ENCODE measurements around the gene KRTAP5-7. TPM values are rescaled to one million over a fixed set of nuclear protein-coding genes. Genes with fewer than 3 reads are reported as not detected.
"Not testable (repeated sequence)": the region's sequence is repeated elsewhere in the genome, so short reads cannot be mapped to it uniquely, and the experiment has no call there.

The KRTAP5-7 gene
- total RNA-seq, 3 donors from 2014 or later (not counting 1 experiment from before 2014, with no cell fraction given): 0.19 to 0.25 TPM; not detected in 1

GRCh38 chr11:71567633-71568032 lies 40.6 kb downstream of the KRTAP5-7 start:
- H3K27me3 Mint-ChIP-seq (ENCODE audit: low read depth in 2 of 2): peaks cover 27 to 33% of the 10 kb centered on the region in 2 donors
- H3K4me3 ChIP-seq (ENCODE audit: low read length); H3K27ac ChIP-seq (ENCODE audit: low read length); H3K36me3 Mint-ChIP-seq; H3K4me1 ChIP-seq (ENCODE audit: control insufficient read depth, insufficient read depth, low read length); H3K9me3 Mint-ChIP-seq; H3K27ac Mint-ChIP-seq; H3K4me3 Mint-ChIP-seq; H3K36me3 ChIP-seq (ENCODE audit: control insufficient read depth, insufficient read depth, low read length); H3K27me3 ChIP-seq (ENCODE audit: control insufficient read depth, insufficient read depth, low read length); ATAC-seq; H3K4me1 Mint-ChIP-seq; intact Hi-C loops (cut with micrococcal nuclease); H3K9me3 ChIP-seq (ENCODE audit: control insufficient read depth, insufficient read depth, low read length); DNase-seq: not testable (repeated sequence)
- 61% methylated on average over 8 of the region's 8 CpGs for WGBS (ENCODE audit: insufficient coverage)

GRCh38 chr11:71568704-71569349 lies 41.8 kb downstream of the KRTAP5-7 start:
- Mint-ChIP-seq H3K9me3 (no peaks in the 10 kb centered on the region), H3K27me3 (ENCODE audit: low read depth in 2 of 2) (peaks cover 18 to 21% of the 10 kb centered on the region in 2 donors), H3K27ac (no peak overlapping the region), H3K4me1 (no peaks in the 10 kb centered on the region), H3K4me3 (no peak overlapping the region), H3K36me3 (no peaks in the 10 kb centered on the region)
- intact Hi-C loops (cut with micrococcal nuclease): no loop called here
- H3K27ac ChIP-seq (ENCODE audit: low read length): no peak overlapping the region
- H3K9me3 ChIP-seq (ENCODE audit: control insufficient read depth, insufficient read depth, low read length): no peaks in the 10 kb centered on the region
- 83% methylated on average over 8 of the region's 8 CpGs for WGBS (ENCODE audit: insufficient coverage)
- H3K27me3 ChIP-seq (ENCODE audit: control insufficient read depth, insufficient read depth, low read length): no peaks in the 10 kb centered on the region
- TF ChIP-seq, protein P1, sequence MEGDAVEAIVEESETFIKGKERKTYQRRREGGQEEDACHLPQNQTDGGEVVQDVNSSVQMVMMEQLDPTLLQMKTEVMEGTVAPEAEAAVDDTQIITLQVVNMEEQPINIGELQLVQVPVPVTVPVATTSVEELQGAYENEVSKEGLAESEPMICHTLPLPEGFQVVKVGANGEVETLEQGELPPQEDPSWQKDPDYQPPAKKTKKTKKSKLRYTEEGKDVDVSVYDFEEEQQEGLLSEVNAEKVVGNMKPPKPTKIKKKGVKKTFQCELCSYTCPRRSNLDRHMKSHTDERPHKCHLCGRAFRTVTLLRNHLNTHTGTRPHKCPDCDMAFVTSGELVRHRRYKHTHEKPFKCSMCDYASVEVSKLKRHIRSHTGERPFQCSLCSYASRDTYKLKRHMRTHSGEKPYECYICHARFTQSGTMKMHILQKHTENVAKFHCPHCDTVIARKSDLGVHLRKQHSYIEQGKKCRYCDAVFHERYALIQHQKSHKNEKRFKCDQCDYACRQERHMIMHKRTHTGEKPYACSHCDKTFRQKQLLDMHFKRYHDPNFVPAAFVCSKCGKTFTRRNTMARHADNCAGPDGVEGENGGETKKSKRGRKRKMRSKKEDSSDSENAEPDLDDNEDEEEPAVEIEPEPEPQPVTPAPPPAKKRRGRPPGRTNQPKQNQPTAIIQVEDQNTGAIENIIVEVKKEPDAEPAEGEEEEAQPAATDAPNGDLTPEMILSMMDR (IDR thresholded peaks at IDR 0.05): no peak
- DNase-seq (no peak), ATAC-seq (no peak)
- no peak overlapping the region for H3K4me3 ChIP-seq (ENCODE audit: low read length)
- no peaks in the 10 kb centered on the region for H3K36me3 ChIP-seq (ENCODE audit: control insufficient read depth, insufficient read depth, low read length)
- no peaks in the 10 kb centered on the region for H3K4me1 ChIP-seq (ENCODE audit: control insufficient read depth, insufficient read depth, low read length)

DNA sequence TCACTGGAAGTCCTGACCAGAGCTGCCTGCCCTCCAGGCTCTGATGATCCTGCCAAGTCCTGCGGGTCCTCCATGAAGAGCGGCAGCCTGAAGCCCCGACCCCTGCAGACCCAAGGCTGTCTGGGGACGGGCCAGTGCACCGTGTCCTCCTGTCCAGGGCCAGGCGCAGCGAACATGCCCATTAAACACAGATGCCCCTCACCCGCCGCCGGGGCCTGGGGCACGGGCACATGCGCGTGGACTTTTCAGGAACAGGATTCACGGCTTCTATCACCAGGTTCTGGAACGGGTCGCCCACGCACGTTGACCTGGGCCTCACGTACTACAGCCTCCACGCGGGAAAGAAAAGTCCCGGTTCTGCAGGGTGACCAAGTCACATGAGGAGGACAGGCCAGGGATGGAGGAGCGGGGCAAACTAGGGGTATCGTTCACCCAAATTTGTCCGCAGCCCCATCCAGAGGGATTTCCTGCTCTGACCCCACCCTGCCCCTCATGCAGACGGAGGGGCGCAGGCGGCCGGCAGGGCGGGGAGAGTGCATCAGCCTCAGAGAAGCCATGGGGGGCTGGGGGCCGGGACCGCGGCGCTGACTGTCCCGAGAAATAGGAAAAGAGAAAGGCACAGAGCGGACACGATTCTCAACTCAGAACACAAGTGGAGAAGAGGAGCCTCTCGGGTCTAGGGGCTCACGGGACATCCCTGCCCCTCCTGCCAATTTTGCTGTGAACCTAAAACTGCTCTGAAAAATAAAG lies 44.2 kb downstream of the KRTAP5-7 start:
- H3K36me3 Mint-ChIP-seq; H3K9me3 ChIP-seq (ENCODE audit: control insufficient read depth, insufficient read depth, low read length); H3K27ac ChIP-seq (ENCODE audit: low read length); DNase-seq; H3K27ac Mint-ChIP-seq; ATAC-seq; H3K9me3 Mint-ChIP-seq; intact Hi-C loops (cut with micrococcal nuclease); H3K27me3 ChIP-seq (ENCODE audit: control insufficient read depth, insufficient read depth, low read length); H3K4me3 ChIP-seq (ENCODE audit: low read length); H3K4me3 Mint-ChIP-seq; H3K36me3 ChIP-seq (ENCODE audit: control insufficient read depth, insufficient read depth, low read length); H3K4me1 ChIP-seq (ENCODE audit: control insufficient read depth, insufficient read depth, low read length); H3K4me1 Mint-ChIP-seq: not testable (repeated sequence)
- peaks cover 4 to 15% of the 10 kb centered on the region in 2 donors for H3K27me3 Mint-ChIP-seq (ENCODE audit: low read depth in 2 of 2)
- WGBS (ENCODE audit: insufficient coverage): 85% methylated on average over 36 of the region's 39 CpGs

DNA sequence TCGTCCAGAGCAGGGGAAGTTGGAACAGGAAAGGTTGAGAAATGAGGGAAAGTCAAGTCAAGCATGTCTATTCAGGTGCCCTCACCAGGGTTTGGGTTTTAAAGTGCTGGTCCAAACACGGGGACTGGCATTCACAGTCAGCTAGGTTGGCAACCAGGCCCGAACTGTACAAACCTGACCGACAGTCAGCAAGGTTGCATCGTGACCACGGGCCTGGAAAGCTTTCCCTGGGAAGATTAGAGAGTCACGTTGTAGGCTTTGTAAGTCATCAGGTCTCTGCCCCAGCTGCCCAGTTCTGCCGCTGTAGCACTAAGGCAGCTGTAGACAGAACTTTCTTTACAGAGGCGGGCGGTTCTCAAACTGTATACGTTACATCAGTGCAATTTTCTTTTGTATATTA lies 45.7 kb downstream of the KRTAP5-7 start:
- H3K4me1 Mint-ChIP-seq: no peaks in the 10 kb centered on the region
- TF ChIP-seq, protein P1 (IDR thresholded peaks at IDR 0.05): no peak
- no peak overlapping the region for H3K27ac Mint-ChIP-seq
- no peaks in the 10 kb centered on the region for H3K36me3 Mint-ChIP-seq
- H3K27ac ChIP-seq (ENCODE audit: low read length): no peak overlapping the region
- H3K27me3 ChIP-seq (ENCODE audit: control insufficient read depth, insufficient read depth, low read length): no peaks in the 10 kb centered on the region
- H3K27me3 Mint-ChIP-seq (ENCODE audit: low read depth in 2 of 2): peaks cover 0 to 13% of the 10 kb centered on the region in 2 donors
- no peak overlapping the region for H3K4me3 Mint-ChIP-seq
- H3K36me3 ChIP-seq (ENCODE audit: control insufficient read depth, insufficient read depth, low read length): no peaks in the 10 kb centered on the region
- H3K4me1 ChIP-seq (ENCODE audit: control insufficient read depth, insufficient read depth, low read length): no peaks in the 10 kb centered on the region
- WGBS (ENCODE audit: insufficient coverage): 92% methylated on average over 11 of the region's 11 CpGs
- H3K9me3 ChIP-seq (ENCODE audit: control insufficient read depth, insufficient read depth, low read length): no peaks in the 10 kb centered on the region
- no peak overlapping the region for H3K4me3 ChIP-seq (ENCODE audit: low read length)
- H3K9me3 Mint-ChIP-seq: no peaks in the 10 kb centered on the region
- ATAC-seq (no peak), DNase-seq (no peak)
- intact Hi-C loops (cut with micrococcal nuclease): no loop called here

All from natural killer cell (primary cell).